Measurements from ENCODE around the gene ABCG8. TPM values are rescaled to one million over a fixed set of nuclear protein-coding genes. Genes with fewer than 3 reads are reported as not detected.

The ABCG8 gene
- total and polyA plus RNA-seq, 8 donors, result 0.03 to 0.06 TPM; not detected in 6

DNA sequence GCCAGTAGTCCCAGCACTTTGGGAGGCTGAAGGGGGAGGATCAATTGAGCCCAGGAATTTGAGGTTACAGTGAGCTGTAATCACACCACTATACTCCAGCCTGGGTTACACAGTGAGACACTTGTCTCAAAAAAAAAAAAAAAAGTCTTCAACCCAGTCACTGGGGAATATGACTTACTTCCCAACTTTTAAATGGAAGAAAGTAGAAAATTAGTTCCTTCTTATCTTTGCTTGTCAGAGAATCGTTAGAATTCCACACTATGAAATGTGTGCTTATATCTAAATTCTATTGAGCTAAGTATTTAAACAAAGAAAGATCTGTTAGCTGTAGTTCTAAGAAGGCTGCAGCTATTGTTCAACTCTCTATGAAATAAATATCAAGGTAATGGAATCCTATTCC lies 42.6 kb upstream of the ABCG8 start:
- 30 to 38% methylated on average over 1 of the region's 1 CpG for WGBS, 2 donors
- Histone ChIP-seq H3K36me3 (no peaks in the 10 kb centered on the region), H3K4me3 (no peak overlapping the region), H3K27me3 (no peaks in the 10 kb centered on the region), H3K9me3 (no peaks in the 10 kb centered on the region), H3K27ac (no peak overlapping the region), H3K4me1 (no peaks in the 10 kb centered on the region)
- TF ChIP-seq, protein P1, sequence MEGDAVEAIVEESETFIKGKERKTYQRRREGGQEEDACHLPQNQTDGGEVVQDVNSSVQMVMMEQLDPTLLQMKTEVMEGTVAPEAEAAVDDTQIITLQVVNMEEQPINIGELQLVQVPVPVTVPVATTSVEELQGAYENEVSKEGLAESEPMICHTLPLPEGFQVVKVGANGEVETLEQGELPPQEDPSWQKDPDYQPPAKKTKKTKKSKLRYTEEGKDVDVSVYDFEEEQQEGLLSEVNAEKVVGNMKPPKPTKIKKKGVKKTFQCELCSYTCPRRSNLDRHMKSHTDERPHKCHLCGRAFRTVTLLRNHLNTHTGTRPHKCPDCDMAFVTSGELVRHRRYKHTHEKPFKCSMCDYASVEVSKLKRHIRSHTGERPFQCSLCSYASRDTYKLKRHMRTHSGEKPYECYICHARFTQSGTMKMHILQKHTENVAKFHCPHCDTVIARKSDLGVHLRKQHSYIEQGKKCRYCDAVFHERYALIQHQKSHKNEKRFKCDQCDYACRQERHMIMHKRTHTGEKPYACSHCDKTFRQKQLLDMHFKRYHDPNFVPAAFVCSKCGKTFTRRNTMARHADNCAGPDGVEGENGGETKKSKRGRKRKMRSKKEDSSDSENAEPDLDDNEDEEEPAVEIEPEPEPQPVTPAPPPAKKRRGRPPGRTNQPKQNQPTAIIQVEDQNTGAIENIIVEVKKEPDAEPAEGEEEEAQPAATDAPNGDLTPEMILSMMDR (IDR thresholded peaks at IDR 0.05), result no peak
- FAIRE-seq (no peak), DNase-seq (no peak), ATAC-seq (no peak)
- intact Hi-C loops (cut with DNase I), result no loop called here

DNA sequence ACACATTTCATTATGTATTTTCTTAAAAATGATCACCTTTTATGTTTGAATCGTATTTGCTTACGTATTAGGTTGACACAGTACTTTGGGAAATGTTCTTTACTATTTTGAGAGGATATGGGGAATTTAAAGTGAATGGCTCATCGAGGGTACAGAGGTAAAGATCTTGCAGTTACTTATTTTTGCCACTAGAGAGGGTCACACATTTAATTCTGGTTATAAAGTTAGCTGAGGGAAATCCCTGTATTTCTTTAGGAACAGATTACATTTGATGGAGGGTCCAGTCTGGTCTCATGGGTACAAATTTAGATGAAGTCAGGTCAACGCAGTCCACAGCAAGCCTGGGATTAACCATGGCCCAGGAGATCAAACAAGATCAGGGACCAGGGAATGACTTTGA lies 40.5 kb upstream of the ABCG8 start:
- Histone ChIP-seq H3K27me3 (no peaks in the 10 kb centered on the region), H3K27ac (no peak overlapping the region), H3K4me3 (no peak overlapping the region), H3K36me3 (no peaks in the 10 kb centered on the region), H3K4me1 (peaks cover 0 to 3% (median 0%) of the 10 kb centered on the region in 3 donors), H3K9me3 (no peaks in the 10 kb centered on the region)
- ATAC-seq, result no peak
- WGBS, 2 donors, result 77 to 84% methylated on average over 4 of the region's 4 CpGs
- intact Hi-C loops (cut with DNase I), result no loop called here
- TF ChIP-seq, protein P1 (IDR thresholded peaks at IDR 0.05), result peak in 1 of 4 donors; percentile 9
- no peak for DNase-seq
- FAIRE-seq, result no peak

DNA sequence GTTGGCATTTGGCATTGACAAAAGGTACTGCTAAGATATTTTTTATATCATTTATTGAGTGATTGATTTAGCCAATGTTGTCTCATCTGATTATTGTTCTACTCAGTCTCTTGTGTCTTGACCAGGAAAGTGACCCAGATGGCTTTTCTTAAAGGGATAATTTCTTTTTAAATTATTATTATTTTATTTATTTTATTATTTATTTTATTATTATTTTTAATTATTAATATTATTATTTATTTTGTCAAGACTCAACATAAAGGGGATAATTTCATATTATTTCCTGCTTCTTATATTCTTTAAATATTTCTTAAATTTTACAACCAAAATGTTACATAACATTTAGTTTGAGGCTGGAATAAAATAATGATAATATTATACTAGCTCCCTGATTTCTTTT lies 37.9 kb upstream of the ABCG8 start:
- Histone ChIP-seq H3K36me3 (no peaks in the 10 kb centered on the region), H3K4me1 (peaks cover 0 to 4% (median 3%) of the 10 kb centered on the region in 3 donors), H3K27me3 (no peaks in the 10 kb centered on the region), H3K9me3 (no peaks in the 10 kb centered on the region), H3K27ac (no peak overlapping the region), H3K4me3 (no peak overlapping the region)
- no peak for ATAC-seq
- intact Hi-C loops (cut with DNase I), result no loop called here
- FAIRE-seq, result peak; percentile 85
- TF ChIP-seq, protein P1 (IDR thresholded peaks at IDR 0.05), result no peak
- DNase-seq, result no peak

DNA sequence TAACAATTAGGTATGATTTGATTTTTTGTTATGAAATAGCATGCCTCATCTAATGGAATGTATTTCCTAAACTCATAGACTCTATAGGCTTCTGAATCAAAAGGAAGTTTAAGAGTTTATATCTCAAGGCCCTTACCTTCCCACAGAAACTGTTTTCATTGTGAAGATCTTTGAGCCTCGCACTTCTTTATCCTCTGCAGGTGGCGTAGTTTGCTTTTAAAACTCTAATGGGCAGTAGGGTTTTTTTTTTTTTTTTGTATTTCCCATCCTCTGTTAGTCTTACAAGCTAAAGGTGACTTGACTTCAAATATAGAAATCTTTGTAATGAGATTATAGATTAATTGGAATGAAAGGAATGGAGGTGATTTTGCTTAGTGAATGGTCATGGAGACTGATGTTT lies 36.6 kb upstream of the ABCG8 start:
- WGBS, 2 donors, result 95 to 100% methylated on average over 2 of the region's 2 CpGs
- Histone ChIP-seq H3K27me3 (no peaks in the 10 kb centered on the region), H3K4me1 (peaks cover 0 to 12% (median 11%) of the 10 kb centered on the region in 3 donors), H3K27ac (no peak overlapping the region), H3K4me3 (no peak overlapping the region), H3K9me3 (no peaks in the 10 kb centered on the region), H3K36me3 (no peaks in the 10 kb centered on the region)
- TF ChIP-seq, protein P1 (IDR thresholded peaks at IDR 0.05), result no peak
- no peak for FAIRE-seq
- intact Hi-C loops (cut with DNase I), result no loop called here
- no peak for DNase-seq
- ATAC-seq, result no peak

DNA sequence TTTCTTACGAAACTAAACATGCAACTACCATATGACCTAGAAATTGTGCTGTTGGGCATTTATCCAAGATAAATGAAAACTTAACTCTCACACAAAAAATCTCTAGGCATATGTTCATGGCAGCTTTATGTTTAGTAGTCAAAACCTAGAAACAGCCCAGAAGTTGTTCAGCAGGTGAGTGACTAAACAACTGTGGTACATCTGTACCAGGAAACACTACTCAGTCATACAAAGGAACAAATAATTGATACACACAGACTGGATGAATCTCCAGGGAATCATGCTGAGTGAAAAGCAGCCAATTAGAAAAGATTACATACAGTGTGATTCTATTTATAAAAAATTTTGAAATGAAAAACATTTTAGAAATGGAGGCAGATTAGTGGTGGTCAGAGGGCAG lies 35.7 kb upstream of the ABCG8 start:
- Histone ChIP-seq H3K4me1 (peaks cover 0 to 13% (median 11%) of the 10 kb centered on the region in 3 donors), H3K27ac (no peak overlapping the region), H3K4me3 (no peak overlapping the region), H3K27me3 (no peaks in the 10 kb centered on the region), H3K9me3 (no peaks in the 10 kb centered on the region), H3K36me3 (no peaks in the 10 kb centered on the region)
- DNase-seq (no peak), FAIRE-seq (no peak), ATAC-seq (no peak)
- WGBS, 2 donors, result 47 to 60% methylated on average over 1 of the region's 1 CpG
- TF ChIP-seq, protein P1 (IDR thresholded peaks at IDR 0.05), result no peak
- intact Hi-C loops (cut with DNase I), result no loop called here
